Calu3 (cell line): ENCODE results near the gene MYADML2. TPM values are rescaled to one million over a fixed set of nuclear protein-coding genes. Genes with fewer than 3 reads are reported as not detected.
A peak's percentile ranks its signal among the peaks of the same experiment; 100 is the strongest.

Experiments
- BruUV-seq: library from RNA; stranded (reverse); fragments of 400-500 nt; replicated peaks from 2 replicates; lab custom pipeline; 2021; lab: Mats Ljungman, UMichigan
- CTCF ChIA-PET: fragments of 300-600 bp; sonication (Branson Sonifier 250); formaldehyde crosslinking; loops from one replicate; lab custom pipeline; 2022; ENCODE audit warnings: antibody characterized with exemption; lab: Charles Lee
- DNase-seq: peaks from one replicate; pipeline ENCODE4 v3.0.0; 2022
- H3K27ac Mint-ChIP-seq: one replicate; pipeline ENCODE4 v1.8.0; 2022; ENCODE audit warnings: mixed read lengths; ENCODE audit not compliant: unreplicated experiment
- H3K27me3 Mint-ChIP-seq: one replicate; pipeline ENCODE4 v1.8.0; 2022; ENCODE audit warnings: mixed read lengths; ENCODE audit not compliant: unreplicated experiment
- H3K36me3 Mint-ChIP-seq: one replicate; pipeline ENCODE4 v1.8.0; 2022; ENCODE audit warnings: mild to moderate bottlenecking, moderate library complexity, mixed read lengths; ENCODE audit not compliant: insufficient read depth, unreplicated experiment
- H3K4me1 Mint-ChIP-seq: one replicate; pipeline ENCODE4 v1.8.0; 2022; ENCODE audit warnings: mild to moderate bottlenecking, low read depth, mixed read lengths; ENCODE audit not compliant: unreplicated experiment
- H3K4me3 Mint-ChIP-seq: one replicate; pipeline ENCODE4 v1.8.0; 2022; ENCODE audit warnings: mild to moderate bottlenecking, low read depth, moderate library complexity, mixed read lengths; ENCODE audit not compliant: unreplicated experiment
- H3K9me3 Mint-ChIP-seq: one replicate; pipeline ENCODE4 v1.8.0; 2022; ENCODE audit warnings: low read depth, mixed read lengths; ENCODE audit not compliant: unreplicated experiment
- CTCF ChIP-seq: fragments of 200-600 bp; IDR thresholded peaks from one replicate; pipeline ENCODE4 v1.8.0; 2022; ENCODE audit warnings: antibody characterized with exemption; ENCODE audit not compliant: unreplicated experiment
- intact Hi-C: fragments of 100-400 bp; cut with micrococcal nuclease; formaldehyde crosslinking; loops from one replicate; pipeline ENCODE4 v1.10.0; 2022; ENCODE audit not compliant: unreplicated experiment
- total RNA-seq: library from RNA; stranded (reverse); gene quantifications from 2 replicates; pipeline ENCODE4 v1.2.3, GENCODE V29; 2022

Gene MYADML2
- total RNA-seq, 1 experiment from 2014 or later: not detected

GRCh38 chr17:81900181-81900820, 46.7 kb downstream of the MYADML2 start:
- peaks cover 16% of the 10 kb centered on the region for H3K27me3 Mint-ChIP-seq
- peak overlapping the region; percentile 33 for H3K27ac Mint-ChIP-seq
- H3K36me3 Mint-ChIP-seq: peaks cover 44% of the 10 kb centered on the region
- intact Hi-C loops: no loop called here
- DNase-seq: no peak
- CTCF ChIA-PET: no interaction called here
- TF ChIP-seq CTCF: no peak
- H3K4me3 Mint-ChIP-seq: no peak overlapping the region
- no peaks in the 10 kb centered on the region for H3K9me3 Mint-ChIP-seq
- no peaks in the 10 kb centered on the region for H3K4me1 Mint-ChIP-seq
- no TSS peak for BruUV-seq

GRCh38 chr17:81899514-81900166, 47.4 kb downstream of the MYADML2 start:
- Mint-ChIP-seq H3K4me1 (no peaks in the 10 kb centered on the region), H3K4me3 (no peak overlapping the region), H3K27me3 (peaks cover 16% of the 10 kb centered on the region), H3K36me3 (peaks cover 51% of the 10 kb centered on the region), H3K9me3 (no peaks in the 10 kb centered on the region), H3K27ac (no peak overlapping the region)
- no TSS peak for BruUV-seq
- DNase-seq: no peak
- no peak for TF ChIP-seq CTCF
- intact Hi-C loops: no loop called here
- CTCF ChIA-PET: no interaction called here

DNA sequence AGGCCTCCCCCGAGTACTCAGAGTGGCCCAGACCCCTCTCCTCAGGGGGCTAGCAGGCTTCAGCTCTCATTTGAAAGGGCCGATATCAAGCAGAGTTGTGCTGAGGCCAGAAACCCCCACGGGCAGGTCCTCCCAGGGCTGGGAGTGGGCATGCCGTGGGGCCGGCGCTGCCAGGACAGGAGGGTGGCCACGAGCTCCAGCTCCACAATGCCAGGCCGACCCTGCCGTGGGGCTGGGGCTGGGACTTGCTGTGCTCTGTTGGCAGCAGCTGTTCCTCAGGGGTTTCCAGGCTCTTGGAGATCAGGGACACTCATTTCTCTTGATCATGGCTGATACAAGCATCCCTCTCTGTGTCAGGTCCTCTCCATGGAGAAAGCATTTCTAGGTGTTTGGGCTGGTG, 48.1 kb downstream of the MYADML2 start:
- no peak overlapping the region for H3K4me3 Mint-ChIP-seq
- H3K27ac Mint-ChIP-seq: no peak overlapping the region
- no TSS peak for BruUV-seq
- no peak for DNase-seq
- H3K4me1 Mint-ChIP-seq: no peaks in the 10 kb centered on the region
- H3K36me3 Mint-ChIP-seq: peaks cover 53% of the 10 kb centered on the region
- H3K27me3 Mint-ChIP-seq: peaks cover 16% of the 10 kb centered on the region
- no peak for TF ChIP-seq CTCF
- CTCF ChIA-PET: no interaction called here
- intact Hi-C loops: no loop called here
- no peaks in the 10 kb centered on the region for H3K9me3 Mint-ChIP-seq

DNA sequence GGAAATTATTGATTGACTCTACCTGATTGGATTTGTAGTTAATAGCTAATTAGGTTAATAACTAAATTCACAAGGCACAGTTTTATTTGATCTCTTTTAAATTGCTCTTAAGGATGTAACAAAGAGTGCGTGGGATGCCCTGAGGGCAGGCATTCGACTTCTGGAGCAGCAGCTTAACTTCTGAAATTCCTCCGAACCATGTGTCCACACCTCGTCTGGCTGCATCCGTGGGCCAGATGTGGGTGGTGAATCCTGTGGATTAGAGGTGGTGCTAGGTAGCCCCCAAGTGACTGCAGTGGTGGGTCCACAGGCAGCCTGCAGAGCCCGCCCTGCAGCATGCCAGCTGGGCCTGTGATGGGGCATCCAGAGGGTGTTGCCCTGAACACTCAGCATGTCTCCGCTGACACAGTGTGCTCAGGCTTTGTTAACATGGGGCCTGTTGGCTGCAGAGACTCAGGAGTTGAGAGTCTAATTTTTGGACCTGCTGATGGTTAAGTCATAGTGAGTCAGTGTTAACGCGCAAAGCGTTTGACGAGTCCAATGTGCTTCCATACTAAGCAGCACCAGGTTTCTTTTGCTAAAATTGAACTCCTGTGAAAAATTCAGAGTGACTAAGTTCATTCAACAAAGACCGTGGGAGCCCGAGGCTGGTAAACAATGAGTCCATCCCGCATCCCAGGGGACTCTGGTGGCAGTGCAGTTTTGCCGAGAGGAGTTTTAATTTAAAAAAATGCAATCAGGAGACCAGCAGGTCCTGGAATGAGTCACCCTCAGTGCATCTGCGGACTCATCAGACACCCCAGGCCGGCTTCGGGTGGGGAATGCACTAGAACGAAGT, 48.8 kb downstream of the MYADML2 start:
- TF ChIP-seq CTCF: no peak
- no peaks in the 10 kb centered on the region for H3K4me1 Mint-ChIP-seq
- no peak for DNase-seq
- CTCF ChIA-PET: no interaction called here
- H3K4me3 Mint-ChIP-seq: no peak overlapping the region
- peaks cover 55% of the 10 kb centered on the region for H3K36me3 Mint-ChIP-seq
- no TSS peak for BruUV-seq
- intact Hi-C loops: no loop called here
- H3K27me3 Mint-ChIP-seq: peaks cover 16% of the 10 kb centered on the region
- H3K27ac Mint-ChIP-seq: no peak overlapping the region
- no peaks in the 10 kb centered on the region for H3K9me3 Mint-ChIP-seq
